CD14-positive monocyte (primary cell): Measurements from ENCODE around the gene CHAD. TPM values are rescaled to one million over a fixed set of nuclear protein-coding genes. Genes with fewer than 3 reads are reported as not detected.

Experiments used
- DNase-seq, 3 donors: peaks; one replicate each; pipeline ENCODE4 v3.0.0-alpha.2; 2011 to 2022
- H2AFZ ChIP-seq: 2 replicates; pipeline ENCODE4 v1.6.0; 2012; ENCODE audit warnings: mild to moderate bottlenecking, low read depth, low read length, inconsistent platforms; ENCODE audit not compliant: insufficient read depth, poor library complexity, severe bottlenecking
- H3K27ac ChIP-seq, 2 donors: 1 replicate in 1 of 2; 2 replicates in 1 of 2; pipeline ENCODE4 v1.5.1; 2012 to 2013; ENCODE audit warnings: low read length in 2 of 2, control low read depth in 1 of 2, inconsistent platforms in 1 of 2, low read depth in 1 of 2, mild to moderate bottlenecking in 1 of 2
- H3K27me3 ChIP-seq, 2 donors: one replicate each; pipeline versions ENCODE4 v1.6.0 to v1.6.1; 2011 to 2013; ENCODE audit warnings: low read length in 2 of 2; ENCODE audit not compliant: control insufficient read depth in 2 of 2, insufficient read depth in 2 of 2
- H3K36me3 ChIP-seq, 2 donors: replicated peaks in 1 of 2; 1 replicate in 1 of 2; 2 replicates in 1 of 2; pipeline versions ENCODE4 v1.5.1 to v1.6.1; 2012 to 2013; ENCODE audit warnings: low read length in 2 of 2, control low read depth in 1 of 2, inconsistent platforms in 1 of 2, mild to moderate bottlenecking in 1 of 2; ENCODE audit not compliant: insufficient read depth in 2 of 2, control insufficient read depth in 1 of 2
- H3K4me1 ChIP-seq, 2 donors: 1 replicate in 1 of 2; 2 replicates in 1 of 2; pipeline versions ENCODE4 v1.5.1 to v1.6.1; 2012 to 2013; ENCODE audit warnings: low read length in 2 of 2, control low read depth in 1 of 2, inconsistent platforms in 1 of 2, mild to moderate bottlenecking in 1 of 2, moderate library complexity in 1 of 2; ENCODE audit not compliant: insufficient read depth in 2 of 2, control insufficient read depth in 1 of 2
- H3K4me2 ChIP-seq: replicated peaks from 2 replicates; pipeline ENCODE3; 2012; ENCODE audit warnings: low read length, moderate library complexity, mild to moderate bottlenecking; ENCODE audit not compliant: poor library complexity, severe bottlenecking; ENCODE audit errors: extremely low read depth
- H3K4me3 ChIP-seq, 3 experiments: fragments of 200-600 bp in 1 of 3; sonication (generic) in 1 of 3; replicated peaks in 1 of 3; 1 replicate in 2 of 3; 2 replicates in 1 of 3; pipeline ENCODE4 v1.5.1; 2011 to 2013; ENCODE audit warnings: low read length in 3 of 3, mild to moderate bottlenecking in 3 of 3, control low read depth in 2 of 3, low read depth in 2 of 3, inconsistent platforms in 1 of 3, moderate library complexity in 1 of 3
- H3K79me2 ChIP-seq: 2 replicates; pipeline ENCODE4 v1.6.0; 2012; ENCODE audit warnings: mild to moderate bottlenecking, control low read depth, inconsistent platforms, low read length, moderate library complexity; ENCODE audit not compliant: insufficient read depth
- H3K9ac ChIP-seq: 2 replicates; pipeline ENCODE4 v1.6.0; 2017; ENCODE audit warnings: low read length, mild to moderate bottlenecking; ENCODE audit not compliant: insufficient read depth, poor library complexity, severe bottlenecking
- H3K9me3 ChIP-seq, 2 donors: replicated peaks in 1 of 2; 1 replicate in 1 of 2; 2 replicates in 1 of 2; pipeline versions ENCODE4 v1.5.1 to v1.6.1; 2012 to 2013; ENCODE audit warnings: low read length in 2 of 2, control low read depth in 1 of 2; ENCODE audit not compliant: control insufficient read depth in 1 of 2, insufficient read depth in 1 of 2
- H4K20me1 ChIP-seq: 2 replicates; pipeline ENCODE4 v1.6.0; 2012; ENCODE audit warnings: mild to moderate bottlenecking, low read length, control low read depth, moderate library complexity; ENCODE audit not compliant: insufficient read depth
- H3K27ac Mint-ChIP-seq, 7 donors: one replicate each; pipeline ENCODE4 v1.8.0; 2020; ENCODE audit warnings: mild to moderate bottlenecking in 7 of 7, mixed read lengths in 7 of 7, moderate library complexity in 6 of 7, inconsistent platforms in 2 of 7
- H3K27me3 Mint-ChIP-seq, 3 donors: one replicate each; pipeline ENCODE4 v1.8.0; 2021 to 2022; ENCODE audit warnings: low read depth in 3 of 3, mild to moderate bottlenecking in 3 of 3, mixed read lengths in 3 of 3, moderate library complexity in 3 of 3, inconsistent platforms in 1 of 3
- H3K36me3 Mint-ChIP-seq, 2 donors: one replicate each; pipeline ENCODE4 v1.8.0; 2020; ENCODE audit warnings: mixed read lengths in 2 of 2, inconsistent platforms in 1 of 2, mild to moderate bottlenecking in 1 of 2
- H3K4me1 Mint-ChIP-seq: one replicate; pipeline ENCODE4 v1.8.0; 2020; ENCODE audit warnings: mild to moderate bottlenecking, mixed read lengths
- H3K4me3 Mint-ChIP-seq, 2 donors: one replicate each; pipeline ENCODE4 v1.8.0; 2020; ENCODE audit warnings: mild to moderate bottlenecking in 2 of 2, mixed read lengths in 2 of 2, moderate library complexity in 1 of 2
- H3K9me3 Mint-ChIP-seq, 7 donors: one replicate each; pipeline ENCODE4 v1.8.0; 2020 to 2022; ENCODE audit warnings: mixed read lengths in 7 of 7, mild to moderate bottlenecking in 6 of 7, moderate library complexity in 6 of 7, inconsistent platforms in 2 of 7
- WGBS: methylation state at CpG from one replicate; pipeline ENCODE4 v1.1.5; 2013; ENCODE audit warnings: missing lambda C conversion rate; ENCODE audit not compliant: insufficient coverage; 5-methylcytosine and 5-hydroxymethylcytosine counted together
- intact Hi-C, 2 donors: fragments of 100-400 bp; cut with micrococcal nuclease; formaldehyde crosslinking; loops; one replicate each; pipeline versions ENCODE4 v1.15.0 to v1.15.1; 2023
- polyA plus RNA-seq, 3 donors: library from polyadenylated mRNA; depleted of rRNA in 1 of 3; unstranded in 2 of 3; stranded (reverse) in 1 of 3; fragments of 300-500 nt in 2 of 3; fragments of >200 nt in 1 of 3; fragmentation: Illumina TruSeq in 2 of 3; gene quantifications; 1 replicate in 2 of 3; 2 replicates in 1 of 3; pipeline ENCODE4 v1.2.3, GENCODE V29; 2012 to 2021
- TF ChIP-seq, protein P1 (sequence below): fragments of 200-600 bp; IDR thresholded peaks from one replicate; pipeline ENCODE4 v1.8.0; 2022; ENCODE audit warnings: antibody characterized with exemption, mild to moderate bottlenecking

CHAD gene
- polyA plus RNA-seq, 3 donors, result not detected

DNA sequence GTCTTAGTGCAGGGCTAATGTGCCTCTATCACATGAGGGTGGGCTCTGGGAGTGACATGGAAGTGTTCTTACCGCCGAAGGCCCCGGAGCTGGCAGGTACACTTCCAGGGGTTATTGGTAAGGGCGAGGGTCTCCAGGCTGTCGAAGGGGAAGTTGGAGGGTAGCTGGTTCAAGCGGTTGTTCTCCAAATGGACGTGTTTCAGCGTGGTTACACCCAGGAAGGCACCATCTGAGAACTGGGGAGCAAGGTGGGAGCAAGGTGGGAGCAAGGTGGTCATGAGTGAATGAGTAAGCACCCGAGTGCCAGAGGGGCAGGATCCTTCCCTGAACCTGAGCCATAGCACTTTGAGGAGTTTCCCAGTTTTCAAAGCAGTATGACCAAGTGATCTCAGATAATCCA lies 3.0 kb downstream of the CHAD start:
- no peak for DNase-seq
- Histone ChIP-seq H3K9me3 (no peaks in the 10 kb centered on the region), H3K27ac (no peak overlapping the region), H3K4me3 (no peak overlapping the region), H3K79me2 (no peaks in the 10 kb centered on the region), H3K4me1 (peaks cover 5 to 10% of the 10 kb centered on the region in 2 donors), H3K36me3 (no peaks in the 10 kb centered on the region), H3K9ac (no peak overlapping the region), H4K20me1 (no peaks in the 10 kb centered on the region), H3K27me3 (peaks cover 12 to 36% of the 10 kb centered on the region in 2 donors), H3K4me2 (no peak overlapping the region), H2AFZ (no peak overlapping the region)
- Mint-ChIP-seq H3K4me1 (peaks cover 10% of the 10 kb centered on the region), H3K4me3 (no peak overlapping the region), H3K27me3 (peaks cover 31 to 38% (median 38%) of the 10 kb centered on the region in 3 donors), H3K36me3 (no peaks in the 10 kb centered on the region), H3K9me3 (peaks cover 0 to 7% (median 2%) of the 10 kb centered on the region in 7 donors), H3K27ac (no peak overlapping the region)
- TF ChIP-seq, protein P1, sequence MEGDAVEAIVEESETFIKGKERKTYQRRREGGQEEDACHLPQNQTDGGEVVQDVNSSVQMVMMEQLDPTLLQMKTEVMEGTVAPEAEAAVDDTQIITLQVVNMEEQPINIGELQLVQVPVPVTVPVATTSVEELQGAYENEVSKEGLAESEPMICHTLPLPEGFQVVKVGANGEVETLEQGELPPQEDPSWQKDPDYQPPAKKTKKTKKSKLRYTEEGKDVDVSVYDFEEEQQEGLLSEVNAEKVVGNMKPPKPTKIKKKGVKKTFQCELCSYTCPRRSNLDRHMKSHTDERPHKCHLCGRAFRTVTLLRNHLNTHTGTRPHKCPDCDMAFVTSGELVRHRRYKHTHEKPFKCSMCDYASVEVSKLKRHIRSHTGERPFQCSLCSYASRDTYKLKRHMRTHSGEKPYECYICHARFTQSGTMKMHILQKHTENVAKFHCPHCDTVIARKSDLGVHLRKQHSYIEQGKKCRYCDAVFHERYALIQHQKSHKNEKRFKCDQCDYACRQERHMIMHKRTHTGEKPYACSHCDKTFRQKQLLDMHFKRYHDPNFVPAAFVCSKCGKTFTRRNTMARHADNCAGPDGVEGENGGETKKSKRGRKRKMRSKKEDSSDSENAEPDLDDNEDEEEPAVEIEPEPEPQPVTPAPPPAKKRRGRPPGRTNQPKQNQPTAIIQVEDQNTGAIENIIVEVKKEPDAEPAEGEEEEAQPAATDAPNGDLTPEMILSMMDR, result no peak
- WGBS, result 86% methylated on average over 8 of the region's 9 CpGs
- intact Hi-C loops, result no loop called here

DNA sequence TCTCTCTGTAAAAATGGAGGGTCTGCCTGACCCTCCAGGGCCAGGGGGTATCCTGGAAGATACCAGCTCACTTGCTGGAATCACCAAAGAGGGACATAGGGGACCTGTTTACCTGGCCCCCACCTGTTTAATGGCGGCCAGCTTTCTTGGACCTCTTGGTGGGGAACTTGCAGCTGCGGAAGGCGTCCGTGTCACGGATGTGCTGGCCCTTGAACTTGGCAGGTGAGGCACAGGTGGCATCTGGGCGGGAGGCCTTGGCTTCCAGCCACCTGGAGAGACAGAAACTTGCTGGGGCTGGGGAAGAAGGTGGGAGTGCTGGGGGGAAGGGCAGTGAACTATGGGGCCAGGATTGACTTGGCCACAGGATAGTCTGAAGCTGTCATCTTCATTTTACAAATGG lies 3.5 kb downstream of the CHAD start:
- Mint-ChIP-seq H3K36me3 (no peaks in the 10 kb centered on the region), H3K27ac (no peak overlapping the region), H3K9me3 (peaks cover 0 to 7% (median 2%) of the 10 kb centered on the region in 7 donors), H3K27me3 (peaks cover 28 to 35% (median 33%) of the 10 kb centered on the region in 3 donors), H3K4me1 (peaks cover 10% of the 10 kb centered on the region), H3K4me3 (no peak overlapping the region)
- Histone ChIP-seq H4K20me1 (no peaks in the 10 kb centered on the region), H3K4me2 (no peak overlapping the region), H3K4me3 (no peak overlapping the region), H3K36me3 (no peaks in the 10 kb centered on the region), H2AFZ (no peak overlapping the region), H3K4me1 (peaks cover 5 to 10% of the 10 kb centered on the region in 2 donors), H3K9ac (no peak overlapping the region), H3K79me2 (no peaks in the 10 kb centered on the region), H3K27me3 (peaks cover 12 to 32% of the 10 kb centered on the region in 2 donors), H3K9me3 (no peaks in the 10 kb centered on the region), H3K27ac (no peak overlapping the region)
- DNase-seq, result no peak
- intact Hi-C loops, result no loop called here
- TF ChIP-seq, protein P1, result no peak
- 99% methylated on average over 6 of the region's 6 CpGs for WGBS
